HL-60 (cell line): ENCODE measurements around the gene FKBP6.
"Not testable (repeated sequence)": the region's sequence is repeated elsewhere in the genome, so short reads cannot be mapped to it uniquely, and the experiment has no call there.

Source experiments
- DNase-seq, 2 experiments: peaks; one replicate each; pipeline ENCODE4 v3.0.0-alpha.2; 2010 to 2020; ENCODE audit warnings: low read depth in 1 of 2, low spot score in 1 of 2
- H3K27ac ChIP-seq: fragments of 250-450 bp; sonication (Bioruptor Pico); replicated peaks from 2 replicates; pipeline ENCODE4 v1.5.1; 2020; ENCODE audit warnings: mild to moderate bottlenecking, moderate library complexity
- H3K27me3 ChIP-seq: fragments of 250-450 bp; sonication (Bioruptor Pico); 2 replicates; pipeline ENCODE4 v1.5.1; 2021; ENCODE audit warnings: mild to moderate bottlenecking, moderate library complexity; ENCODE audit not compliant: insufficient read depth, poor library complexity, severe bottlenecking
- H3K4me3 ChIP-seq: replicated peaks from 2 replicates; pipeline ENCODE4 v1.5.1; 2011; ENCODE audit warnings: mild to moderate bottlenecking, control low read depth, low read length; ENCODE audit not compliant: insufficient read depth
- CTCF ChIP-seq: IDR thresholded peaks from one replicate; pipeline ENCODE4 v1.5.1; 2011; ENCODE audit warnings: low read length, control low read depth, inconsistent platforms; ENCODE audit not compliant: insufficient read depth
- GABPA ChIP-seq: IDR thresholded peaks from 2 replicates; pipeline ENCODE4 v1.6.1; 2012; ENCODE audit warnings: low read depth
- POLR2AphosphoS5 ChIP-seq: IDR thresholded peaks from 2 replicates; pipeline ENCODE4 v1.6.1; 2012; ENCODE audit warnings: low read depth
- REST ChIP-seq: IDR thresholded peaks from 2 replicates; pipeline ENCODE4 v1.6.1; 2012; ENCODE audit warnings: low read depth; ENCODE audit not compliant: insufficient replicate concordance
- SPI1 ChIP-seq: IDR thresholded peaks from 2 replicates; pipeline ENCODE4 v1.6.1; 2012; ENCODE audit warnings: low read depth, mild to moderate bottlenecking, borderline replicate concordance

The FKBP6 gene

GRCh38 chr7:73314271-73314670, 13.7 kb upstream of the FKBP6 start:
- TF ChIP-seq GABPA (no peak), SPI1 (no peak), REST (no peak), CTCF (no peak), POLR2AphosphoS5 (no peak)

GRCh38 chr7:73316521-73316920, 11.4 kb upstream of the FKBP6 start:
- no peak for DNase-seq
- H3K27ac ChIP-seq, result no peak overlapping the region
- no peak for TF ChIP-seq GABPA
- no peak for TF ChIP-seq REST
- no peak for TF ChIP-seq CTCF
- TF ChIP-seq POLR2AphosphoS5, result no peak
- no peak for TF ChIP-seq SPI1
- no peaks in the 10 kb centered on the region for H3K27me3 ChIP-seq
- no peak overlapping the region for H3K4me3 ChIP-seq

More at GRCh38 chr7:73314271-73314670, 13.7 kb upstream of the FKBP6 start:
- Histone ChIP-seq H3K27me3 (no peaks in the 10 kb centered on the region), H3K4me3 (no peak overlapping the region), H3K27ac (no peak overlapping the region)
- DNase-seq, result no peak

- H3K4me3 ChIP-seq, H3K27me3 ChIP-seq, H3K27ac ChIP-seq, DNase-seq: not testable (repeated sequence)
Observed at GRCh38 chr7:73318656-73319204, 9.2 kb upstream of the FKBP6 start.

GRCh38 chr7:73319541-73319940, 8.4 kb upstream of the FKBP6 start:
- H3K4me3 ChIP-seq, H3K27me3 ChIP-seq, DNase-seq, H3K27ac ChIP-seq: not testable (repeated sequence)

- H3K4me3 ChIP-seq, H3K27ac ChIP-seq, DNase-seq, H3K27me3 ChIP-seq: not testable (repeated sequence)
Observed at GRCh38 chr7:73320009-73320408, 8.0 kb upstream of the FKBP6 start.

GRCh38 chr7:73323434-73324080, 4.4 kb upstream of the FKBP6 start:
- H3K27me3 ChIP-seq, H3K4me3 ChIP-seq, H3K27ac ChIP-seq, DNase-seq: not testable (repeated sequence)
